ENCODE results near the gene PRSS16. TPM values are rescaled to one million over a fixed set of nuclear protein-coding genes. Genes with fewer than 3 reads are reported as not detected.

PRSS16 gene
- total and polyA plus RNA-seq, 9 of the 15 experiments (the other 6 are each of a cell fraction or from before 2014, with no cell fraction given) = 4.5 to 21.3 (median 12.1) TPM

DNA sequence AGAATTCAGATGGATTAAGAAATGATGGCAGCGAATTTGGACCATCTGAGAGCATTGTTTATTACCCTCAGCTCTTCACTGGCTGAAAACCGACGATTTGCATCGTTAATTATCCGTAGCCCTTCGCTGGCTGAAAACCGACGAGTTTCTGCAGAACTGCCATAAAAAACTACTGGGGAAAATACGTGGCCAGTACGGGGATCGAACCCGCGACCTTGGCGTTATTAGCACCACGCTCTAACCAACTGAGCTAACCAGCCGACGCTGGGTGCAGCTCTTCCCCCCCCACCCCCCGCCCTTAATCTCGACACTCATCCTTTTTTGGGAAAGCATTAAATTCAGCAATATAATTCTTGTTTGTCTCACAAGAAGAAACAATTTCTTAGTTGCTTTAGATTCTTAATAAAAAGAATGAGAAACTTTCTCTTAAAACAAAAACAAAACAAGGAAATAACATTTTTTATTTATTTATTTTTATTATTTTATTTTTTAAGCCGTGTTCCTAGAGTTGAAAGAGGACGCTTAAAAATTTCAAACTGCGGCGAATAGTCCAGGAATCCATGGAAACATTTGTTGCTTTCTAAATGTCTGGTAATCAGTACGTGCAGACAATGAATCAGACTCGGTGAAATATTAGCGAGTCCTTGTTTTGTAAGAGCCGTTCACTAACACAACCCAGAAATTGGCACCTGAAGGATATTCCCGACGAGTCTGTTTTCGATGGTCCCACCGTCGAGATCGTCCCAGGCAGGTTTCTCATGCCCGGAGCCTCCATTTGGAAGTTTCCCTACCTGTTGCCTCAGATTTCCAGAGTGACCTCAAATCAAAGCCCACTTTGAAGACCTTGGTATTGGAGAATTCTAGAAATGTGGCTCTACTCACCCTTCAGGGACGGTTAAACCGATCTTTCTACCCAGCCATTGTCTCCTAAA is 27.8 kb downstream of the PRSS16 start (continued):
- TF ChIP-seq ARID1B (IDR thresholded peaks at IDR 0.05) (peak; percentile 22; the same call in 1 of the 2 replicates), PHF21A (IDR thresholded peaks at IDR 0.05; ENCODE audit: borderline replicate concordance, low read depth) (0 out of 2 replicates have a peak, but pooled peaks have one; percentile 20), ARNT (IDR thresholded peaks at IDR 0.05) (0 out of 4 replicates have a peak, but pooled peaks of 1 of the 2 experiments have one; percentile 40), SMARCA4 (IDR thresholded peaks at IDR 0.05) (no peak; the same call in 1 of the 2 replicates), RBM14 (IDR thresholded peaks at IDR 0.05; ENCODE audit: borderline replicate concordance, insufficient read depth, low read depth, low read length) (no peak)
- TF ChIP-seq, protein P1, sequence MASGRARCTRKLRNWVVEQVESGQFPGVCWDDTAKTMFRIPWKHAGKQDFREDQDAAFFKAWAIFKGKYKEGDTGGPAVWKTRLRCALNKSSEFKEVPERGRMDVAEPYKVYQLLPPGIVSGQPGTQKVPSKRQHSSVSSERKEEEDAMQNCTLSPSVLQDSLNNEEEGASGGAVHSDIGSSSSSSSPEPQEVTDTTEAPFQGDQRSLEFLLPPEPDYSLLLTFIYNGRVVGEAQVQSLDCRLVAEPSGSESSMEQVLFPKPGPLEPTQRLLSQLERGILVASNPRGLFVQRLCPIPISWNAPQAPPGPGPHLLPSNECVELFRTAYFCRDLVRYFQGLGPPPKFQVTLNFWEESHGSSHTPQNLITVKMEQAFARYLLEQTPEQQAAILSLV (tag; IDR thresholded peaks at IDR 0.05) = no peak
- TF ChIP-seq, protein P2, sequence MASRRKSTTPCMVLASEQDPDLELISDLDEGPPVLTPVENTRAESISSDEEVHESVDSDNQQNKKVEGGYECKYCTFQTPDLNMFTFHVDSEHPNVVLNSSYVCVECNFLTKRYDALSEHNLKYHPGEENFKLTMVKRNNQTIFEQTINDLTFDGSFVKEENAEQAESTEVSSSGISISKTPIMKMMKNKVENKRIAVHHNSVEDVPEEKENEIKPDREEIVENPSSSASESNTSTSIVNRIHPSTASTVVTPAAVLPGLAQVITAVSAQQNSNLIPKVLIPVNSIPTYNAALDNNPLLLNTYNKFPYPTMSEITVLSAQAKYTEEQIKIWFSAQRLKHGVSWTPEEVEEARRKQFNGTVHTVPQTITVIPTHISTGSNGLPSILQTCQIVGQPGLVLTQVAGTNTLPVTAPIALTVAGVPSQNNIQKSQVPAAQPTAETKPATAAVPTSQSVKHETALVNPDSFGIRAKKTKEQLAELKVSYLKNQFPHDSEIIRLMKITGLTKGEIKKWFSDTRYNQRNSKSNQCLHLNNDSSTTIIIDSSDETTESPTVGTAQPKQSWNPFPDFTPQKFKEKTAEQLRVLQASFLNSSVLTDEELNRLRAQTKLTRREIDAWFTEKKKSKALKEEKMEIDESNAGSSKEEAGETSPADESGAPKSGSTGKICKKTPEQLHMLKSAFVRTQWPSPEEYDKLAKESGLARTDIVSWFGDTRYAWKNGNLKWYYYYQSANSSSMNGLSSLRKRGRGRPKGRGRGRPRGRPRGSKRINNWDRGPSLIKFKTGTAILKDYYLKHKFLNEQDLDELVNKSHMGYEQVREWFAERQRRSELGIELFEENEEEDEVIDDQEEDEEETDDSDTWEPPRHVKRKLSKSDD (conservative IDR thresholded peaks at IDR 0.05; ENCODE audit: low read length) = 0 out of 2 replicates have a peak, but pooled peaks have one; percentile 47
- TF ChIP-seq, protein P3, sequence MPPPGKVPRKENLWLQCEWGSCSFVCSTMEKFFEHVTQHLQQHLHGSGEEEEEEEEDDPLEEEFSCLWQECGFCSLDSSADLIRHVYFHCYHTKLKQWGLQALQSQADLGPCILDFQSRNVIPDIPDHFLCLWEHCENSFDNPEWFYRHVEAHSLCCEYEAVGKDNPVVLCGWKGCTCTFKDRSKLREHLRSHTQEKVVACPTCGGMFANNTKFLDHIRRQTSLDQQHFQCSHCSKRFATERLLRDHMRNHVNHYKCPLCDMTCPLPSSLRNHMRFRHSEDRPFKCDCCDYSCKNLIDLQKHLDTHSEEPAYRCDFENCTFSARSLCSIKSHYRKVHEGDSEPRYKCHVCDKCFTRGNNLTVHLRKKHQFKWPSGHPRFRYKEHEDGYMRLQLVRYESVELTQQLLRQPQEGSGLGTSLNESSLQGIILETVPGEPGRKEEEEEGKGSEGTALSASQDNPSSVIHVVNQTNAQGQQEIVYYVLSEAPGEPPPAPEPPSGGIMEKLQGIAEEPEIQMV (tag; conservative IDR thresholded peaks at IDR 0.05; ENCODE audit: low read depth) = no peak
- TF ChIP-seq, protein P4, sequence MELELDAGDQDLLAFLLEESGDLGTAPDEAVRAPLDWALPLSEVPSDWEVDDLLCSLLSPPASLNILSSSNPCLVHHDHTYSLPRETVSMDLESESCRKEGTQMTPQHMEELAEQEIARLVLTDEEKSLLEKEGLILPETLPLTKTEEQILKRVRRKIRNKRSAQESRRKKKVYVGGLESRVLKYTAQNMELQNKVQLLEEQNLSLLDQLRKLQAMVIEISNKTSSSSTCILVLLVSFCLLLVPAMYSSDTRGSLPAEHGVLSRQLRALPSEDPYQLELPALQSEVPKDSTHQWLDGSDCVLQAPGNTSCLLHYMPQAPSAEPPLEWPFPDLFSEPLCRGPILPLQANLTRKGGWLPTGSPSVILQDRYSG (tag; conservative IDR thresholded peaks at IDR 0.05; ENCODE audit: low read depth) = no peak
- TF ChIP-seq, protein P5, sequence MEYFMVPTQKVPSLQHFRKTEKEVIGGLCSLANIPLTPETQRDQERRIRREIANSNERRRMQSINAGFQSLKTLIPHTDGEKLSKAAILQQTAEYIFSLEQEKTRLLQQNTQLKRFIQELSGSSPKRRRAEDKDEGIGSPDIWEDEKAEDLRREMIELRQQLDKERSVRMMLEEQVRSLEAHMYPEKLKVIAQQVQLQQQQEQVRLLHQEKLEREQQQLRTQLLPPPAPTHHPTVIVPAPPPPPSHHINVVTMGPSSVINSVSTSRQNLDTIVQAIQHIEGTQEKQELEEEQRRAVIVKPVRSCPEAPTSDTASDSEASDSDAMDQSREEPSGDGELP (CRISPR knock-in tag; IDR thresholded peaks at IDR 0.05; ENCODE audit: borderline replicate concordance) = peak; percentile 35; the same call in 1 of the 2 replicates

All from K562 (cell line).